Esophagus muscularis mucosa (tissue), 3 donors: ENCODE measurements around the gene DNAH17.

Experiments used
- CTCF ChIP-seq, 3 experiments: fragments of 200-600 bp in 2 of 3; fragments of 450-650 bp in 1 of 3; sonication (generic) in 2 of 3; IDR thresholded peaks; one replicate each; pipeline ENCODE4 v1.5.1; 2017 to 2019; ENCODE audit warnings: antibody characterized with exemption in 3 of 3, mild to moderate bottlenecking in 2 of 3, moderate library complexity in 1 of 3
- POLR2A ChIP-seq: fragments of 450-650 bp; IDR thresholded peaks from one replicate; pipeline ENCODE4 v1.6.1; 2017; ENCODE audit warnings: antibody characterized with exemption, moderate library complexity, mild to moderate bottlenecking, low read depth
- POLR2AphosphoS5 ChIP-seq, 2 donors: sonication (generic); formaldehyde crosslinking; IDR thresholded peaks; one replicate each; pipeline ENCODE4 v1.6.1; 2017; ENCODE audit warnings: antibody characterized with exemption in 2 of 2

DNA sequence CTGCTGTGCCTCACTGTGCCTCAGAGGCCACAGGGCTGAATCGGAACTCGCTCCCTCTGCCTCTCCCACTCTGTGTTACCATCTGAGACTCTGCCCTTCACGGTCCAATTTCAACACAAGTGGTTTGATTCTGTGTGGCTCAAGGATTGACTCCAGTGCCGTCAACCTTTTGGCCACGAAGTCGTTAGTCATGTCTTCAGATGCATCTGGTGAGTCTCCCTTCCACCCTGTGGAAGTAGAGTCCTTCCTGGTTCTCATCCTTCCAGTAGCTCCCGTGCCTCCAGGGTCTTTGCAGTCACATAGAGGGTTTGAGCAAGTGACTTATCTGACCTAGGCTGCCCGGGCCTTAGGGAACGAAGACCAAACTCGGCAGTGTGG lies 147.6 kb downstream of the DNAH17 start:
- TF ChIP-seq CTCF (IDR thresholded peaks at IDR 0.05) (no peak), POLR2AphosphoS5 (IDR thresholded peaks at IDR 0.05) (no peak), POLR2A (no peak)
